Skin epidermis (tissue), 12 donors: ENCODE results near the gene PIP4K2A.
"Not testable (repeated sequence)": the region's sequence is repeated elsewhere in the genome, so short reads cannot be mapped to it uniquely, and the experiment has no call there.

ENCODE experiments used
- H3K27ac ChIP-seq, 21 experiments: fragments of 200-600 bp; sonication (generic) in 11 of 21; one replicate each; pipeline ENCODE4 v1.5.0; 2020; ENCODE audit warnings: mild to moderate bottlenecking in 3 of 21, inconsistent platforms in 2 of 21, moderate library complexity in 2 of 21
- H3K4me3 ChIP-seq, 7 experiments: fragments of 200-600 bp; sonication (generic) in 2 of 7; one replicate each; pipeline ENCODE4 v1.5.0; 2020; ENCODE audit warnings: inconsistent platforms in 2 of 7, mild to moderate bottlenecking in 2 of 7, moderate library complexity in 1 of 7

Gene PIP4K2A

GRCh38 chr10:22513483-22514413 lies 200.6 kb downstream of the PIP4K2A start:
- H3K27ac ChIP-seq, H3K4me3 ChIP-seq: not testable (repeated sequence)

- H3K27ac ChIP-seq, H3K4me3 ChIP-seq: not testable (repeated sequence)
These were observed 202.4 kb downstream of the PIP4K2A start for GRCh38 chr10:22512015-22512414.

- not testable (repeated sequence) for H3K27ac ChIP-seq, H3K4me3 ChIP-seq
These were observed 206.2 kb downstream of the PIP4K2A start for GRCh38 chr10:22508214-22508613.

GRCh38 chr10:22505911-22506685 lies 208.3 kb downstream of the PIP4K2A start:
- no peak overlapping the region for H3K4me3 ChIP-seq
- no peak overlapping the region for H3K27ac ChIP-seq

GRCh38 chr10:22504766-22505165 lies 209.6 kb downstream of the PIP4K2A start:
- Histone ChIP-seq H3K4me3 (no peak overlapping the region), H3K27ac (no peak overlapping the region)

GRCh38 chr10:22503315-22504088 lies 210.9 kb downstream of the PIP4K2A start:
- no peak overlapping the region for H3K4me3 ChIP-seq

GRCh38 chr10:22501863-22502262 lies 212.5 kb downstream of the PIP4K2A start:
- Histone ChIP-seq H3K27ac (no peak overlapping the region), H3K4me3 (no peak overlapping the region)

More at GRCh38 chr10:22503315-22504088, 210.9 kb downstream of the PIP4K2A start:
- no peak overlapping the region for H3K27ac ChIP-seq

GRCh38 chr10:22501413-22501812 lies 213.0 kb downstream of the PIP4K2A start:
- Histone ChIP-seq H3K4me3 (no peak overlapping the region), H3K27ac (no peak overlapping the region)

GRCh38 chr10:22500656-22501340 lies 213.6 kb downstream of the PIP4K2A start:
- Histone ChIP-seq H3K27ac (no peak overlapping the region), H3K4me3 (no peak overlapping the region)

GRCh38 chr10:22499973-22500372 lies 214.4 kb downstream of the PIP4K2A start:
- not testable (repeated sequence) for H3K4me3 ChIP-seq, H3K27ac ChIP-seq

GRCh38 chr10:22495396-22495795 lies 219.0 kb downstream of the PIP4K2A start:
- Histone ChIP-seq H3K27ac (no peak overlapping the region), H3K4me3 (no peak overlapping the region)

- no peak overlapping the region for H3K27ac ChIP-seq
- H3K4me3 ChIP-seq: no peak overlapping the region
These were observed 220.4 kb downstream of the PIP4K2A start for GRCh38 chr10:22494007-22494406.

GRCh38 chr10:22491931-22492615 lies 222.3 kb downstream of the PIP4K2A start:
- Histone ChIP-seq H3K4me3 (no peak overlapping the region), H3K27ac (no peak overlapping the region)

- Histone ChIP-seq H3K27ac (no peak overlapping the region), H3K4me3 (no peak overlapping the region)
These were observed 222.9 kb downstream of the PIP4K2A start for GRCh38 chr10:22491480-22491879.

- Histone ChIP-seq H3K4me3 (no peak overlapping the region), H3K27ac (no peak overlapping the region)
These were observed 224.4 kb downstream of the PIP4K2A start for GRCh38 chr10:22489975-22490374.

- no peak overlapping the region for H3K27ac ChIP-seq
- no peak overlapping the region for H3K4me3 ChIP-seq
These were observed 224.9 kb downstream of the PIP4K2A start for GRCh38 chr10:22489467-22489866.

GRCh38 chr10:22486431-22486830 lies 227.9 kb downstream of the PIP4K2A start:
- no peak overlapping the region for H3K4me3 ChIP-seq

More at GRCh38 chr10:22486431-22486830, 227.9 kb downstream of the PIP4K2A start:
- H3K27ac ChIP-seq: no peak overlapping the region
